HG03460 (cell line): Measurements from ENCODE around the gene MED29.

Experiments
- ATAC-seq: cut with Tn5 transposase; IDR thresholded peaks from one replicate; pipeline ENCODE4 v1.9.1; 2021; ENCODE audit not compliant: unreplicated experiment

Gene MED29

GRCh38 chr19:39390751-39391437 lies at the start of gene MED29, which contains the start of gene PAF1:
Gene MED29 (plus strand): TSS chr19:39391378. CDS start chr19:39391423, 45 bp downstream.
Gene PAF1 (minus strand): TSS chr19:39391106. CDS start chr19:39390864, 242 bp downstream.
- ATAC-seq = peak; percentile 82

GRCh38 chr19:39341719-39342604 lies 49.2 kb upstream of the MED29 start, which contains the start of gene SAMD4B:
Gene SAMD4B (plus strand): TSS chr19:39342421. CDS start chr19:39356894, 14,473 bp downstream.
- peak; percentile 80 for ATAC-seq

- ATAC-seq = no peak
These were observed 48.4 kb upstream of the MED29 start for GRCh38 chr19:39342647-39343305.

GRCh38 chr19:39345956-39346355 lies 45.2 kb upstream of the MED29 start:
- no peak for ATAC-seq

GRCh38 chr19:39347332-39348164 lies 43.6 kb upstream of the MED29 start:
- ATAC-seq = no peak

GRCh38 chr19:39349326-39349725 lies 41.9 kb upstream of the MED29 start:
- no peak for ATAC-seq

- no peak for ATAC-seq
These were observed 41.0 kb upstream of the MED29 start for GRCh38 chr19:39350156-39350555.

- ATAC-seq = no peak
These were observed 39.6 kb upstream of the MED29 start for GRCh38 chr19:39351537-39352064.

GRCh38 chr19:39352381-39353255 lies 38.6 kb upstream of the MED29 start:
- no peak for ATAC-seq

- no peak for ATAC-seq
These were observed 35.9 kb upstream of the MED29 start for GRCh38 chr19:39355253-39355652.

GRCh38 chr19:39356073-39356472 lies 35.1 kb upstream of the MED29 start:
- ATAC-seq = no peak

GRCh38 chr19:39356647-39357046 lies 34.5 kb upstream of the MED29 start:
- ATAC-seq = no peak

GRCh38 chr19:39359026-39359425 lies 32.2 kb upstream of the MED29 start:
- no peak for ATAC-seq

GRCh38 chr19:39360599-39360998 lies 30.6 kb upstream of the MED29 start:
- no peak for ATAC-seq

GRCh38 chr19:39362682-39363657 lies 28.2 kb upstream of the MED29 start:
- no peak for ATAC-seq

GRCh38 chr19:39363901-39364457 lies 27.2 kb upstream of the MED29 start:
- ATAC-seq = no peak

- ATAC-seq = no peak
These were observed 25.6 kb upstream of the MED29 start for GRCh38 chr19:39365531-39365930.

- ATAC-seq = no peak
These were observed 22.0 kb upstream of the MED29 start for GRCh38 chr19:39369200-39369599.
